K562 (cell line): ENCODE measurements around the gene ZW10.

Experiments
- HOXB6 ChIP-seq: fragments of 250-450 bp; sonication (Bioruptor Pico); IDR thresholded peaks from 2 replicates; pipeline ENCODE4 v1.5.1; 2022; ENCODE audit warnings: mild to moderate bottlenecking, borderline replicate concordance
- JUNB ChIP-seq: fragments of 450-650 bp; formaldehyde crosslinking; conservative IDR thresholded peaks from 2 replicates; pipeline ENCODE4 v1.4.0; 2020; ENCODE audit warnings: mild to moderate bottlenecking
- JUND ChIP-seq, 2 experiments: IDR thresholded peaks; 2 replicates in 1 of 2; 3 replicates in 1 of 2; pipeline ENCODE4 v1.6.1; 2011; ENCODE audit warnings: borderline replicate concordance in 2 of 2, low read depth in 2 of 2, low read length in 2 of 2, improper control_type of control experiment in 1 of 2, missing biosample characterization in 1 of 2, missing genetic modification characterization in 1 of 2, missing genetic modification reagents in 1 of 2
- MBD2 ChIP-seq: sonication (generic); IDR thresholded peaks from 2 replicates; pipeline ENCODE4 v1.6.1; 2016; ENCODE audit warnings: low read depth, borderline replicate concordance
- NR2C2 ChIP-seq, 2 experiments: fragments of 200-800 bp in 1 of 2; sonication (Bioruptor generic) in 1 of 2; sonication (generic) in 1 of 2; formaldehyde crosslinking in 1 of 2; IDR thresholded peaks; 2 replicates each; pipeline versions ENCODE4 v1.6.1 to v1.8.0; 2016 to 2022; ENCODE audit warnings: mild to moderate bottlenecking in 1 of 2, missing compliant biosample characterization in 1 of 2, missing genetic modification characterization in 1 of 2, missing genetic modification reagents in 1 of 2
- PHF8 ChIP-seq: fragments of 200-600 bp; sonication (generic); IDR thresholded peaks from 2 replicates; pipeline ENCODE4 v1.6.1; 2012; ENCODE audit warnings: mixed run types, mild to moderate bottlenecking, inconsistent platforms, low read length, moderate library complexity, borderline replicate concordance
- RNF2 ChIP-seq: sonication (generic); IDR thresholded peaks from 2 replicates; pipeline ENCODE4 v1.6.1; 2016
- ZNF121 ChIP-seq: sonication (generic); formaldehyde crosslinking; conservative IDR thresholded peaks from 2 replicates; pipeline ENCODE4 v1.8.0; 2022; ENCODE audit warnings: missing genetic modification reagents
- TF ChIP-seq, protein P1 (sequence below), 2 experiments: IDR thresholded peaks; 2 replicates each; pipeline ENCODE4 v1.6.1; 2011; ENCODE audit warnings: borderline replicate concordance in 1 of 2, control low read depth in 1 of 2, low read depth in 1 of 2, low read length in 1 of 2, mild to moderate bottlenecking in 1 of 2, mixed read lengths in 1 of 2, moderate library complexity in 1 of 2; ENCODE audit not compliant: insufficient read depth in 1 of 2, insufficient read length in 1 of 2, poor library complexity in 1 of 2, severe bottlenecking in 1 of 2; ENCODE audit errors: extremely low read depth in 1 of 2
- TF ChIP-seq, protein P2 (sequence below), 3 experiments: IDR thresholded peaks in 2 of 3; conservative IDR thresholded peaks in 1 of 3; 2 replicates each; pipeline ENCODE4 v1.5.1; 2011 to 2012; ENCODE audit warnings: low read length in 3 of 3, mild to moderate bottlenecking in 3 of 3, control low read depth in 2 of 3, improper control_type of control experiment in 1 of 3, inconsistent platforms in 1 of 3, low read depth in 1 of 3, mixed read lengths in 1 of 3, moderate library complexity in 1 of 3; ENCODE audit not compliant: insufficient read depth in 2 of 3
- TF ChIP-seq, protein P3 (sequence below): IDR thresholded peaks from 2 replicates; pipeline ENCODE4 v1.6.1; 2016; ENCODE audit warnings: missing genetic modification characterization, missing compliant biosample characterization
- TF ChIP-seq, protein P4 (sequence below): fragments of 450-650 bp; formaldehyde crosslinking; IDR thresholded peaks from 2 replicates; pipeline ENCODE4 v1.4.0; 2020; ENCODE audit warnings: mild to moderate bottlenecking, mixed read lengths

DNA sequence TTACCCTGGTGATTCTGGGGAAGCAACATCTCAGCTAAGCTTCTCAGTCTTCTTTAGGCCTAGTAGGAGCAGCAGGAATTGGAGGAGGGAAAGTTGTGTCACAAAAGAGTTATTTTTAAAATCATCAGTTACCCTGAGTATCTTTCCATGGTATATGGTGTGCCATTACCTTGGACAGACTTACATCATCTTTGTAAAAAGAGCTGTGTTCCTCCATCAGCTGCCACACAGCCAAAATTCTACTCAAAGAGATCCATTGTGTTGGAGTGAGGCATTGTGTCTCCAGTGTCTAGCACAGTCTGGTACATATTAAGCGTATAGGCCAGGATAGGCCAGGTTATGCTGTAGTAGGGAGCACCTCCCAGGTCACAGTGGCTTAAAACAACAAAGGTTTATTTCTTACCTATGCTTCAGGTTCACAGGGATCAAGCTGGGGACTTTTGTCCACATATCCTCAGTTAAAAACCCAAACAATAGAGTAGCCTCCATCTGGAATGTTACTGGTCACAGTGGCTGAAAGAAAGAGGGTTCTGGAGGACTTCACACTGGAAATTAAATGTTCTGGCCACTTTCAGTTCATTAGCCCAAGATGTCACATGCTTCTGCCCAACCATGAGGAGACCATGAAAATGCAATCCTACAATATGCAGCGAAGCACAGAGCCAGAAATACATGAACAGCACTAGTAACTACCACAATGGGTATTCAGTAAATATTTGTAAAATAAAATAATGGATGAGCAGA is 57.4 kb downstream of the ZW10 start:
- TF ChIP-seq, protein P1, sequence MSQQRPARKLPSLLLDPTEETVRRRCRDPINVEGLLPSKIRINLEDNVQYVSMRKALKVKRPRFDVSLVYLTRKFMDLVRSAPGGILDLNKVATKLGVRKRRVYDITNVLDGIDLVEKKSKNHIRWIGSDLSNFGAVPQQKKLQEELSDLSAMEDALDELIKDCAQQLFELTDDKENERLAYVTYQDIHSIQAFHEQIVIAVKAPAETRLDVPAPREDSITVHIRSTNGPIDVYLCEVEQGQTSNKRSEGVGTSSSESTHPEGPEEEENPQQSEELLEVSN (IDR thresholded peaks at IDR 0.05; ENCODE audit: borderline replicate concordance in 1 of 2, extremely low read depth in 1 of 2, insufficient read depth in 1 of 2, insufficient read length in 1 of 2, low read depth in 1 of 2, low read length in 1 of 2, poor library complexity in 1 of 2, severe bottlenecking in 1 of 2) = no peak
- TF ChIP-seq RNF2 = no peak
- no peak for TF ChIP-seq JUND (IDR thresholded peaks at IDR 0.05; ENCODE audit: borderline replicate concordance, low read depth, low read length)
- TF ChIP-seq JUND (tag; IDR thresholded peaks at IDR 0.05; ENCODE audit: borderline replicate concordance, low read depth, low read length) = no peak
- TF ChIP-seq MBD2 = no peak
- no peak for TF ChIP-seq JUNB (CRISPR knock-in tag)
- TF ChIP-seq, protein P2, sequence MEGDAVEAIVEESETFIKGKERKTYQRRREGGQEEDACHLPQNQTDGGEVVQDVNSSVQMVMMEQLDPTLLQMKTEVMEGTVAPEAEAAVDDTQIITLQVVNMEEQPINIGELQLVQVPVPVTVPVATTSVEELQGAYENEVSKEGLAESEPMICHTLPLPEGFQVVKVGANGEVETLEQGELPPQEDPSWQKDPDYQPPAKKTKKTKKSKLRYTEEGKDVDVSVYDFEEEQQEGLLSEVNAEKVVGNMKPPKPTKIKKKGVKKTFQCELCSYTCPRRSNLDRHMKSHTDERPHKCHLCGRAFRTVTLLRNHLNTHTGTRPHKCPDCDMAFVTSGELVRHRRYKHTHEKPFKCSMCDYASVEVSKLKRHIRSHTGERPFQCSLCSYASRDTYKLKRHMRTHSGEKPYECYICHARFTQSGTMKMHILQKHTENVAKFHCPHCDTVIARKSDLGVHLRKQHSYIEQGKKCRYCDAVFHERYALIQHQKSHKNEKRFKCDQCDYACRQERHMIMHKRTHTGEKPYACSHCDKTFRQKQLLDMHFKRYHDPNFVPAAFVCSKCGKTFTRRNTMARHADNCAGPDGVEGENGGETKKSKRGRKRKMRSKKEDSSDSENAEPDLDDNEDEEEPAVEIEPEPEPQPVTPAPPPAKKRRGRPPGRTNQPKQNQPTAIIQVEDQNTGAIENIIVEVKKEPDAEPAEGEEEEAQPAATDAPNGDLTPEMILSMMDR (IDR thresholded peaks at IDR 0.05 in 2 of 3, conservative IDR thresholded peaks at IDR 0.05 in 1 of 3; ENCODE audit: insufficient read depth in 2 of 3, low read depth in 1 of 3, low read length in 3 of 3) = no peak
- TF ChIP-seq HOXB6 (CRISPR knock-in tag) = no peak
- no peak for TF ChIP-seq ZNF121
- TF ChIP-seq NR2C2 (CRISPR knock-in tag; IDR thresholded peaks at IDR 0.05) = no peak
- TF ChIP-seq NR2C2 (tag; IDR thresholded peaks at IDR 0.05) = no peak
- TF ChIP-seq, protein P3, sequence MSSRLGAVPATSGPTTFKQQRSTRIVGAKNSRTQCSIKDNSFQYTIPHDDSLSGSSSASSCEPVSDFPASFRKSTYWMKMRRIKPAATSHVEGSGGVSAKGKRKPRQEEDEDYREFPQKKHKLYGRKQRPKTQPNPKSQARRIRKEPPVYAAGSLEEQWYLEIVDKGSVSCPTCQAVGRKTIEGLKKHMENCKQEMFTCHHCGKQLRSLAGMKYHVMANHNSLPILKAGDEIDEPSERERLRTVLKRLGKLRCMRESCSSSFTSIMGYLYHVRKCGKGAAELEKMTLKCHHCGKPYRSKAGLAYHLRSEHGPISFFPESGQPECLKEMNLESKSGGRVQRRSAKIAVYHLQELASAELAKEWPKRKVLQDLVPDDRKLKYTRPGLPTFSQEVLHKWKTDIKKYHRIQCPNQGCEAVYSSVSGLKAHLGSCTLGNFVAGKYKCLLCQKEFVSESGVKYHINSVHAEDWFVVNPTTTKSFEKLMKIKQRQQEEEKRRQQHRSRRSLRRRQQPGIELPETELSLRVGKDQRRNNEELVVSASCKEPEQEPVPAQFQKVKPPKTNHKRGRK (tag) = no peak
- TF ChIP-seq, protein P4, sequence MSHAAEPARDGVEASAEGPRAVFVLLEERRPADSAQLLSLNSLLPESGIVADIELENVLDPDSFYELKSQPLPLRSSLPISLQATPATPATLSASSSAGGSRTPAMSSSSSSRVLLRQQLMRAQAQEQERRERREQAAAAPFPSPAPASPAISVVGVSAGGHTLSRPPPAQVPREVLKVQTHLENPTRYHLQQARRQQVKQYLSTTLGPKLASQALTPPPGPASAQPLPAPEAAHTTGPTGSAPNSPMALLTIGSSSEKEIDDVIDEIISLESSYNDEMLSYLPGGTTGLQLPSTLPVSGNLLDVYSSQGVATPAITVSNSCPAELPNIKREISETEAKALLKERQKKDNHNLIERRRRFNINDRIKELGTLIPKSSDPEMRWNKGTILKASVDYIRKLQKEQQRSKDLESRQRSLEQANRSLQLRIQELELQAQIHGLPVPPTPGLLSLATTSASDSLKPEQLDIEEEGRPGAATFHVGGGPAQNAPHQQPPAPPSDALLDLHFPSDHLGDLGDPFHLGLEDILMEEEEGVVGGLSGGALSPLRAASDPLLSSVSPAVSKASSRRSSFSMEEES (CRISPR knock-in tag) = no peak
- no peak for TF ChIP-seq PHF8
